ENCODE data around the gene PELI2.

- TF ChIP-seq CTCF (IDR thresholded peaks at IDR 0.05 in 4 of 5, conservative IDR thresholded peaks at IDR 0.05 in 1 of 5), result no peak
- no peak for TF ChIP-seq POLR2A (IDR thresholded peaks at IDR 0.05)
These were observed 174.8 kb downstream of the PELI2 start for GRCh38 chr14:56292970-56293369.
